A549 (cell line): ENCODE results near the gene CDA.

ENCODE experiments used
- CEBPB ChIP-seq, 2 experiments: fragments of >200 bp in 1 of 2; sonication (Bioruptor Twin) in 1 of 2; formaldehyde crosslinking in 1 of 2; IDR thresholded peaks; 2 replicates each; pipeline ENCODE4 v1.6.1; 2012 to 2016
- CHD2 ChIP-seq: fragments of 150-350 bp; IDR thresholded peaks from 2 replicates; pipeline ENCODE4 v1.6.1; 2014; ENCODE audit warnings: low read length; ENCODE audit not compliant: partially characterized antibody
- CTCF ChIP-seq: fragments of >200 bp; sonication (Bioruptor Twin); formaldehyde crosslinking; IDR thresholded peaks from 3 replicates; pipeline ENCODE4 v1.5.1; 2016
- HOXB13 ChIP-seq: fragments of 250-450 bp; sonication (Bioruptor Pico); IDR thresholded peaks from 2 replicates; pipeline ENCODE4 v1.5.0; 2020; ENCODE audit warnings: low read depth, mild to moderate bottlenecking, moderate library complexity
- KDM1A ChIP-seq: fragments of 200-600 bp; sonication (generic); IDR thresholded peaks from 2 replicates; pipeline ENCODE4 v1.6.1; 2016; ENCODE audit warnings: low read depth, mild to moderate bottlenecking
- MAFK ChIP-seq: fragments of 450-650 bp; IDR thresholded peaks from 2 replicates; pipeline ENCODE4 v1.6.1; 2014; ENCODE audit not compliant: partially characterized antibody
- MAX ChIP-seq: IDR thresholded peaks from 2 replicates; pipeline ENCODE4 v1.6.1; 2012
- POLR2A ChIP-seq: IDR thresholded peaks from 2 replicates; pipeline ENCODE4 v1.6.1; 2012; ENCODE audit warnings: mild to moderate bottlenecking, low read length
- RAD21 ChIP-seq, 2 experiments: fragments of >200 bp in 1 of 2; sonication (Bioruptor Twin) in 1 of 2; formaldehyde crosslinking in 1 of 2; IDR thresholded peaks in 1 of 2; conservative IDR thresholded peaks in 1 of 2; 2 replicates in 1 of 2; 3 replicates in 1 of 2; pipeline ENCODE4 v1.6.1; 2012 to 2018; ENCODE audit warnings: inconsistent platforms in 1 of 2
- RFX5 ChIP-seq: fragments of 450-650 bp; IDR thresholded peaks from 2 replicates; pipeline ENCODE4 v1.7.1; 2014; ENCODE audit warnings: antibody characterized with exemption, mild to moderate bottlenecking, moderate library complexity
- USF2 ChIP-seq: fragments of 450-650 bp; IDR thresholded peaks from 2 replicates; pipeline ENCODE4 v1.6.1; 2014; ENCODE audit warnings: antibody characterized with exemption

GRCh38 chr1:20633190-20634064, 44.5 kb downstream of the CDA start, which contains the start of gene PINK1:
- TF ChIP-seq POLR2A, result peak; percentile 26; the same call in 1 of the 2 replicates
- no peak for TF ChIP-seq KDM1A
- TF ChIP-seq CTCF, result peak; percentile 89
- no peak for TF ChIP-seq CEBPB (IDR thresholded peaks at IDR 0.05)
- TF ChIP-seq CHD2, result no peak
- no peak for TF ChIP-seq RFX5
- no peak for TF ChIP-seq MAFK
- TF ChIP-seq HOXB13 (CRISPR knock-in tag), result no peak
- no peak; the same call in 1 of the 2 replicates for TF ChIP-seq USF2
- peak; percentile 90 for TF ChIP-seq MAX
- TF ChIP-seq RAD21 (conservative IDR thresholded peaks at IDR 0.05 in 1 of 2, IDR thresholded peaks at IDR 0.05 in 1 of 2), result peak; percentile 65 to 69
